Mucosa of rectum (tissue), 2 donors: Measurements from ENCODE around the gene PLXNC1.
A peak's percentile ranks its signal among the peaks of the same experiment; 100 is the strongest.

ENCODE experiments used
- H3K27ac ChIP-seq, 2 donors: one replicate each; pipeline ENCODE4 v1.7.0; 2013; ENCODE audit warnings: inconsistent platforms in 2 of 2, low read depth in 2 of 2, low read length in 2 of 2
- H3K27me3 ChIP-seq, 2 donors: one replicate each; pipeline ENCODE4 v1.7.0; 2013; ENCODE audit warnings: low read length in 2 of 2; ENCODE audit not compliant: control insufficient read depth in 2 of 2, insufficient read depth in 2 of 2
- H3K36me3 ChIP-seq, 2 donors: one replicate each; pipeline ENCODE4 v1.7.0; 2013; ENCODE audit warnings: low read length in 2 of 2; ENCODE audit not compliant: control insufficient read depth in 2 of 2, insufficient read depth in 2 of 2
- H3K4me1 ChIP-seq, 2 donors: one replicate each; pipeline ENCODE4 v1.7.0; 2013; ENCODE audit warnings: low read length in 2 of 2, mild to moderate bottlenecking in 1 of 2; ENCODE audit not compliant: control insufficient read depth in 2 of 2, insufficient read depth in 2 of 2
- H3K4me3 ChIP-seq, 2 donors: one replicate each; pipeline ENCODE4 v1.7.0; 2013; ENCODE audit warnings: low read length in 2 of 2
- H3K9ac ChIP-seq, 2 donors: one replicate each; pipeline ENCODE4 v1.7.0; 2013; ENCODE audit warnings: low read length in 2 of 2, low read depth in 1 of 2, mild to moderate bottlenecking in 1 of 2
- H3K9me3 ChIP-seq, 2 donors: one replicate each; pipeline ENCODE4 v1.7.0; 2013; ENCODE audit warnings: low read length in 2 of 2; ENCODE audit not compliant: control insufficient read depth in 2 of 2
- donor health status: healthy.
- donor health status: Normal muscosa, but diverticular disease.

The PLXNC1 gene

GRCh38 chr12:94169495-94169894, 21.1 kb downstream of the PLXNC1 start:
- H3K9ac ChIP-seq: no peak overlapping the region
- H3K27ac ChIP-seq: no peak overlapping the region
- no peaks in the 10 kb centered on the region for H3K9me3 ChIP-seq
- H3K27me3 ChIP-seq: no peaks in the 10 kb centered on the region
- H3K4me3 ChIP-seq: no peak overlapping the region
- H3K36me3 ChIP-seq: no peaks in the 10 kb centered on the region
- H3K4me1 ChIP-seq: peaks cover 0 to 7% of the 10 kb centered on the region in 2 donors

GRCh38 chr12:94169966-94170689, 21.8 kb downstream of the PLXNC1 start:
- Histone ChIP-seq H3K4me3 (no peak overlapping the region), H3K4me1 (peaks cover 0 to 7% of the 10 kb centered on the region in 2 donors), H3K9ac (no peak overlapping the region), H3K36me3 (no peaks in the 10 kb centered on the region), H3K27ac (no peak overlapping the region), H3K27me3 (no peaks in the 10 kb centered on the region), H3K9me3 (no peaks in the 10 kb centered on the region)

- no peak overlapping the region for H3K4me3 ChIP-seq
- H3K27me3 ChIP-seq: no peaks in the 10 kb centered on the region
- no peaks in the 10 kb centered on the region for H3K9me3 ChIP-seq
- peaks cover 0 to 7% of the 10 kb centered on the region in 2 donors for H3K4me1 ChIP-seq
- no peak overlapping the region for H3K9ac ChIP-seq
- H3K27ac ChIP-seq: no peak overlapping the region
- H3K36me3 ChIP-seq: no peaks in the 10 kb centered on the region
These were observed 22.6 kb downstream of the PLXNC1 start for GRCh38 chr12:94170690-94171594.

- no peaks in the 10 kb centered on the region for H3K27me3 ChIP-seq
- H3K4me3 ChIP-seq: no peak overlapping the region
- no peak overlapping the region for H3K27ac ChIP-seq
- H3K4me1 ChIP-seq: peaks cover 0 to 7% of the 10 kb centered on the region in 2 donors
- H3K36me3 ChIP-seq: no peaks in the 10 kb centered on the region
- H3K9ac ChIP-seq: no peak overlapping the region
- no peaks in the 10 kb centered on the region for H3K9me3 ChIP-seq
These were observed 23.2 kb downstream of the PLXNC1 start for GRCh38 chr12:94171595-94171930.

GRCh38 chr12:94172031-94172430, 23.7 kb downstream of the PLXNC1 start:
- Histone ChIP-seq H3K27me3 (no peaks in the 10 kb centered on the region), H3K27ac (no peak overlapping the region)

GRCh38 chr12:94172973-94173372, 24.6 kb downstream of the PLXNC1 start:
- Histone ChIP-seq H3K9me3 (no peaks in the 10 kb centered on the region), H3K27me3 (no peaks in the 10 kb centered on the region), H3K4me1 (peaks cover 0 to 7% of the 10 kb centered on the region in 2 donors), H3K4me3 (no peak overlapping the region), H3K27ac (peak overlapping the region in 1 of 2 donors; percentile 56), H3K9ac (no peak overlapping the region), H3K36me3 (no peaks in the 10 kb centered on the region)

More at GRCh38 chr12:94172031-94172430, 23.7 kb downstream of the PLXNC1 start:
- H3K36me3 ChIP-seq: no peaks in the 10 kb centered on the region
- H3K4me3 ChIP-seq: no peak overlapping the region
- no peak overlapping the region for H3K9ac ChIP-seq
- H3K4me1 ChIP-seq: peaks cover 0 to 7% of the 10 kb centered on the region in 2 donors
- no peaks in the 10 kb centered on the region for H3K9me3 ChIP-seq

- Histone ChIP-seq H3K27me3 (no peaks in the 10 kb centered on the region), H3K4me3 (no peak overlapping the region), H3K4me1 (peaks cover 0 to 7% of the 10 kb centered on the region in 2 donors), H3K9ac (peak overlapping the region in 1 of 2 donors; percentile 32), H3K36me3 (no peaks in the 10 kb centered on the region), H3K9me3 (no peaks in the 10 kb centered on the region), H3K27ac (peak overlapping the region; percentile 14 to 61)
These were observed 25.4 kb downstream of the PLXNC1 start for GRCh38 chr12:94173660-94174265.

- H3K27ac ChIP-seq: peak overlapping the region; percentile 14 to 61
- H3K27me3 ChIP-seq: no peaks in the 10 kb centered on the region
- peaks cover 0 to 7% of the 10 kb centered on the region in 2 donors for H3K4me1 ChIP-seq
- no peak overlapping the region for H3K4me3 ChIP-seq
- no peaks in the 10 kb centered on the region for H3K9me3 ChIP-seq
- H3K9ac ChIP-seq: no peak overlapping the region
- no peaks in the 10 kb centered on the region for H3K36me3 ChIP-seq
These were observed 26.2 kb downstream of the PLXNC1 start for GRCh38 chr12:94174576-94174975.

- Histone ChIP-seq H3K27me3 (no peaks in the 10 kb centered on the region), H3K27ac (no peak overlapping the region), H3K9ac (no peak overlapping the region), H3K9me3 (no peaks in the 10 kb centered on the region), H3K36me3 (no peaks in the 10 kb centered on the region), H3K4me1 (peaks cover 5 to 10% of the 10 kb centered on the region in 2 donors), H3K4me3 (no peak overlapping the region)
These were observed 27.6 kb downstream of the PLXNC1 start for GRCh38 chr12:94175763-94176668.
